ENCODE data around the gene GABPA.
A peak's percentile ranks its signal among the peaks of the same experiment; 100 is the strongest.
"Not testable (repeated sequence)": the region's sequence is repeated elsewhere in the genome, so short reads cannot be mapped to it uniquely, and the experiment has no call there.

GABPA gene

GRCh38 chr21:25734904-25735645 is at the start of gene GABPA, which contains the start of gene ATP5PF:
TSS of gene GABPA (plus strand) at chr21:25734972. CDS start at chr21:25741599, 6,627 bp downstream.
TSS of gene ATP5PF (minus strand) at chr21:25734904. CDS start at chr21:25729794, 5,110 bp downstream.
- peak; percentile 99 for DNase-seq (ENCODE audit: low read depth)

- no peak for DNase-seq (ENCODE audit: low read depth)
Measured at GRCh38 chr21:25687787-25688186, 47.0 kb upstream of the GABPA start.

GRCh38 chr21:25688275-25689155 is 46.3 kb upstream of the GABPA start:
- peak; percentile 1 for DNase-seq (ENCODE audit: low read depth)

GRCh38 chr21:25689226-25689625 is 45.5 kb upstream of the GABPA start:
- DNase-seq (ENCODE audit: low read depth), result no peak

GRCh38 chr21:25691976-25692375 is 42.8 kb upstream of the GABPA start:
- DNase-seq (ENCODE audit: low read depth), result no peak

GRCh38 chr21:25695461-25695860 is 39.3 kb upstream of the GABPA start:
- not testable (repeated sequence) for DNase-seq (ENCODE audit: low read depth)

GRCh38 chr21:25700741-25701140 is 34.0 kb upstream of the GABPA start:
- DNase-seq (ENCODE audit: low read depth), result no peak

- no peak for DNase-seq (ENCODE audit: low read depth)
Measured at GRCh38 chr21:25701529-25701928, 33.2 kb upstream of the GABPA start.

- DNase-seq (ENCODE audit: low read depth), result peak; percentile 55
Measured at GRCh38 chr21:25708467-25709065, 26.2 kb upstream of the GABPA start.

GRCh38 chr21:25709684-25710265 is 25.0 kb upstream of the GABPA start:
- no peak for DNase-seq (ENCODE audit: low read depth)

GRCh38 chr21:25710550-25710949 is 24.2 kb upstream of the GABPA start:
- DNase-seq (ENCODE audit: low read depth), result no peak

GRCh38 chr21:25714066-25714465 is 20.7 kb upstream of the GABPA start:
- not testable (repeated sequence) for DNase-seq (ENCODE audit: low read depth)

- DNase-seq (ENCODE audit: low read depth), result peak; percentile 22
Measured at GRCh38 chr21:25717491-25718147, 17.2 kb upstream of the GABPA start.

- DNase-seq (ENCODE audit: low read depth), result no peak
Measured at GRCh38 chr21:25721987-25722386, 12.8 kb upstream of the GABPA start.

GRCh38 chr21:25722631-25723030 is 12.1 kb upstream of the GABPA start:
- DNase-seq (ENCODE audit: low read depth), result no peak

- DNase-seq (ENCODE audit: low read depth), result no peak
Measured at GRCh38 chr21:25732091-25732760, 2.5 kb upstream of the GABPA start.

GRCh38 chr21:25733859-25734653 is 716 bp upstream of the GABPA start:
- DNase-seq (ENCODE audit: low read depth), result peak; percentile 44

- no peak for DNase-seq (ENCODE audit: low read depth)
Measured at GRCh38 chr21:25734654-25734903, 193 bp upstream of the GABPA start.

- peak; percentile 86 for DNase-seq (ENCODE audit: low read depth)
Measured at GRCh38 chr21:25735646-25736597, 1.1 kb downstream of the GABPA start.
